CD14-positive monocyte (primary cell): ENCODE measurements around the gene MTNR1A. TPM values are rescaled to one million over a fixed set of nuclear protein-coding genes. Genes with fewer than 3 reads are reported as not detected.
"Not testable (repeated sequence)": the region's sequence is repeated elsewhere in the genome, so short reads cannot be mapped to it uniquely, and the experiment has no call there.

Experiments
- DNase-seq, 3 donors: peaks; one replicate each; pipeline ENCODE4 v3.0.0-alpha.2; 2011 to 2022
- H2AFZ ChIP-seq: 2 replicates; pipeline ENCODE4 v1.6.0; 2012; ENCODE audit warnings: mild to moderate bottlenecking, low read depth, low read length, inconsistent platforms; ENCODE audit not compliant: insufficient read depth, poor library complexity, severe bottlenecking
- H3K27ac ChIP-seq, 2 donors: 1 replicate in 1 of 2; 2 replicates in 1 of 2; pipeline ENCODE4 v1.5.1; 2012 to 2013; ENCODE audit warnings: low read length in 2 of 2, control low read depth in 1 of 2, inconsistent platforms in 1 of 2, low read depth in 1 of 2, mild to moderate bottlenecking in 1 of 2
- H3K27me3 ChIP-seq, 2 donors: one replicate each; pipeline versions ENCODE4 v1.6.0 to v1.6.1; 2011 to 2013; ENCODE audit warnings: low read length in 2 of 2; ENCODE audit not compliant: control insufficient read depth in 2 of 2, insufficient read depth in 2 of 2
- H3K36me3 ChIP-seq, 2 donors: replicated peaks in 1 of 2; 1 replicate in 1 of 2; 2 replicates in 1 of 2; pipeline versions ENCODE4 v1.5.1 to v1.6.1; 2012 to 2013; ENCODE audit warnings: low read length in 2 of 2, control low read depth in 1 of 2, inconsistent platforms in 1 of 2, mild to moderate bottlenecking in 1 of 2; ENCODE audit not compliant: insufficient read depth in 2 of 2, control insufficient read depth in 1 of 2
- H3K4me1 ChIP-seq, 2 donors: 1 replicate in 1 of 2; 2 replicates in 1 of 2; pipeline versions ENCODE4 v1.5.1 to v1.6.1; 2012 to 2013; ENCODE audit warnings: low read length in 2 of 2, control low read depth in 1 of 2, inconsistent platforms in 1 of 2, mild to moderate bottlenecking in 1 of 2, moderate library complexity in 1 of 2; ENCODE audit not compliant: insufficient read depth in 2 of 2, control insufficient read depth in 1 of 2
- H3K4me2 ChIP-seq: replicated peaks from 2 replicates; pipeline ENCODE3; 2012; ENCODE audit warnings: low read length, moderate library complexity, mild to moderate bottlenecking; ENCODE audit not compliant: poor library complexity, severe bottlenecking; ENCODE audit errors: extremely low read depth
- H3K4me3 ChIP-seq, 3 experiments: fragments of 200-600 bp in 1 of 3; sonication (generic) in 1 of 3; replicated peaks in 1 of 3; 1 replicate in 2 of 3; 2 replicates in 1 of 3; pipeline ENCODE4 v1.5.1; 2011 to 2013; ENCODE audit warnings: low read length in 3 of 3, mild to moderate bottlenecking in 3 of 3, control low read depth in 2 of 3, low read depth in 2 of 3, inconsistent platforms in 1 of 3, moderate library complexity in 1 of 3
- H3K79me2 ChIP-seq: 2 replicates; pipeline ENCODE4 v1.6.0; 2012; ENCODE audit warnings: mild to moderate bottlenecking, control low read depth, inconsistent platforms, low read length, moderate library complexity; ENCODE audit not compliant: insufficient read depth
- H3K9ac ChIP-seq: 2 replicates; pipeline ENCODE4 v1.6.0; 2017; ENCODE audit warnings: low read length, mild to moderate bottlenecking; ENCODE audit not compliant: insufficient read depth, poor library complexity, severe bottlenecking
- H3K9me3 ChIP-seq, 2 donors: replicated peaks in 1 of 2; 1 replicate in 1 of 2; 2 replicates in 1 of 2; pipeline versions ENCODE4 v1.5.1 to v1.6.1; 2012 to 2013; ENCODE audit warnings: low read length in 2 of 2, control low read depth in 1 of 2; ENCODE audit not compliant: control insufficient read depth in 1 of 2, insufficient read depth in 1 of 2
- H4K20me1 ChIP-seq: 2 replicates; pipeline ENCODE4 v1.6.0; 2012; ENCODE audit warnings: mild to moderate bottlenecking, low read length, control low read depth, moderate library complexity; ENCODE audit not compliant: insufficient read depth
- H3K27ac Mint-ChIP-seq, 7 donors: one replicate each; pipeline ENCODE4 v1.8.0; 2020; ENCODE audit warnings: mild to moderate bottlenecking in 7 of 7, mixed read lengths in 7 of 7, moderate library complexity in 6 of 7, inconsistent platforms in 2 of 7
- H3K27me3 Mint-ChIP-seq, 3 donors: one replicate each; pipeline ENCODE4 v1.8.0; 2021 to 2022; ENCODE audit warnings: low read depth in 3 of 3, mild to moderate bottlenecking in 3 of 3, mixed read lengths in 3 of 3, moderate library complexity in 3 of 3, inconsistent platforms in 1 of 3
- H3K36me3 Mint-ChIP-seq, 2 donors: one replicate each; pipeline ENCODE4 v1.8.0; 2020; ENCODE audit warnings: mixed read lengths in 2 of 2, inconsistent platforms in 1 of 2, mild to moderate bottlenecking in 1 of 2
- H3K4me1 Mint-ChIP-seq: one replicate; pipeline ENCODE4 v1.8.0; 2020; ENCODE audit warnings: mild to moderate bottlenecking, mixed read lengths
- H3K4me3 Mint-ChIP-seq, 2 donors: one replicate each; pipeline ENCODE4 v1.8.0; 2020; ENCODE audit warnings: mild to moderate bottlenecking in 2 of 2, mixed read lengths in 2 of 2, moderate library complexity in 1 of 2
- H3K9me3 Mint-ChIP-seq, 7 donors: one replicate each; pipeline ENCODE4 v1.8.0; 2020 to 2022; ENCODE audit warnings: mixed read lengths in 7 of 7, mild to moderate bottlenecking in 6 of 7, moderate library complexity in 6 of 7, inconsistent platforms in 2 of 7
- WGBS: methylation state at CpG from one replicate; pipeline ENCODE4 v1.1.5; 2013; ENCODE audit warnings: missing lambda C conversion rate; ENCODE audit not compliant: insufficient coverage; 5-methylcytosine and 5-hydroxymethylcytosine counted together
- intact Hi-C, 2 donors: fragments of 100-400 bp; cut with micrococcal nuclease; formaldehyde crosslinking; loops; one replicate each; pipeline versions ENCODE4 v1.15.0 to v1.15.1; 2023
- polyA plus RNA-seq, 3 donors: library from polyadenylated mRNA; depleted of rRNA in 1 of 3; unstranded in 2 of 3; stranded (reverse) in 1 of 3; fragments of 300-500 nt in 2 of 3; fragments of >200 nt in 1 of 3; fragmentation: Illumina TruSeq in 2 of 3; gene quantifications; 1 replicate in 2 of 3; 2 replicates in 1 of 3; pipeline ENCODE4 v1.2.3, GENCODE V29; 2012 to 2021
- TF ChIP-seq, protein P1 (sequence below): fragments of 200-600 bp; IDR thresholded peaks from one replicate; pipeline ENCODE4 v1.8.0; 2022; ENCODE audit warnings: antibody characterized with exemption, mild to moderate bottlenecking

Gene MTNR1A
- polyA plus RNA-seq, 3 donors = not detected

DNA sequence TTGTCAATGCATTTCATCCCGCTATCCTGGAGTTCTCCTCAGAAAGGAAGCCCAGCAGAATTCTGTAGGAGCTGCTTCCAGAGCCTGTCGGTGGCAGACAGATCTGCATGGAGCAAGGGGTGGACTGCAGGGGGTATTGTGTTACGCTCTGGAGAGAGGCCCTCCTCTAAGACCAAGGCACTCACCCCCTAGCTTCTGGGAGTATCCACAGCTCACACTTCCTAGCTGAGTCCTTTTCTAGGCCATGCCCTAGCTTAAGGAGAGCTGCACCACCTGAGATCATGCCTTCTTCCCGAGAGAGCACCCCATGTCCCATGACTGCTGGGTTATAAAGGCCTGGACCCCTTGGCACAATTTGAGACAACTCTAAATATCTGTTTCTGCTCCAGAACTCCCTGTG is 39.1 kb downstream of the MTNR1A start:
- Histone ChIP-seq H3K36me3 (no peaks in the 10 kb centered on the region), H2AFZ (no peak overlapping the region), H3K79me2 (no peaks in the 10 kb centered on the region), H3K27ac (no peak overlapping the region), H3K4me3 (no peak overlapping the region), H3K9ac (no peak overlapping the region), H3K27me3 (no peaks in the 10 kb centered on the region), H3K4me2 (no peak overlapping the region), H3K4me1 (no peaks in the 10 kb centered on the region), H3K9me3 (peaks cover 11 to 20% of the 10 kb centered on the region in 2 donors), H4K20me1 (no peaks in the 10 kb centered on the region)
- Mint-ChIP-seq H3K27me3 (peaks cover 0 to 2% (median 0%) of the 10 kb centered on the region in 3 donors), H3K4me1 (no peaks in the 10 kb centered on the region), H3K27ac (no peak overlapping the region), H3K36me3 (no peaks in the 10 kb centered on the region), H3K9me3 (peaks cover 3 to 30% (median 16%) of the 10 kb centered on the region in 7 donors), H3K4me3 (no peak overlapping the region)
- no peak for DNase-seq
- WGBS = 71% methylated on average over 2 of the region's 4 CpGs
- intact Hi-C loops = no loop called here
- TF ChIP-seq, protein P1, sequence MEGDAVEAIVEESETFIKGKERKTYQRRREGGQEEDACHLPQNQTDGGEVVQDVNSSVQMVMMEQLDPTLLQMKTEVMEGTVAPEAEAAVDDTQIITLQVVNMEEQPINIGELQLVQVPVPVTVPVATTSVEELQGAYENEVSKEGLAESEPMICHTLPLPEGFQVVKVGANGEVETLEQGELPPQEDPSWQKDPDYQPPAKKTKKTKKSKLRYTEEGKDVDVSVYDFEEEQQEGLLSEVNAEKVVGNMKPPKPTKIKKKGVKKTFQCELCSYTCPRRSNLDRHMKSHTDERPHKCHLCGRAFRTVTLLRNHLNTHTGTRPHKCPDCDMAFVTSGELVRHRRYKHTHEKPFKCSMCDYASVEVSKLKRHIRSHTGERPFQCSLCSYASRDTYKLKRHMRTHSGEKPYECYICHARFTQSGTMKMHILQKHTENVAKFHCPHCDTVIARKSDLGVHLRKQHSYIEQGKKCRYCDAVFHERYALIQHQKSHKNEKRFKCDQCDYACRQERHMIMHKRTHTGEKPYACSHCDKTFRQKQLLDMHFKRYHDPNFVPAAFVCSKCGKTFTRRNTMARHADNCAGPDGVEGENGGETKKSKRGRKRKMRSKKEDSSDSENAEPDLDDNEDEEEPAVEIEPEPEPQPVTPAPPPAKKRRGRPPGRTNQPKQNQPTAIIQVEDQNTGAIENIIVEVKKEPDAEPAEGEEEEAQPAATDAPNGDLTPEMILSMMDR = no peak

DNA sequence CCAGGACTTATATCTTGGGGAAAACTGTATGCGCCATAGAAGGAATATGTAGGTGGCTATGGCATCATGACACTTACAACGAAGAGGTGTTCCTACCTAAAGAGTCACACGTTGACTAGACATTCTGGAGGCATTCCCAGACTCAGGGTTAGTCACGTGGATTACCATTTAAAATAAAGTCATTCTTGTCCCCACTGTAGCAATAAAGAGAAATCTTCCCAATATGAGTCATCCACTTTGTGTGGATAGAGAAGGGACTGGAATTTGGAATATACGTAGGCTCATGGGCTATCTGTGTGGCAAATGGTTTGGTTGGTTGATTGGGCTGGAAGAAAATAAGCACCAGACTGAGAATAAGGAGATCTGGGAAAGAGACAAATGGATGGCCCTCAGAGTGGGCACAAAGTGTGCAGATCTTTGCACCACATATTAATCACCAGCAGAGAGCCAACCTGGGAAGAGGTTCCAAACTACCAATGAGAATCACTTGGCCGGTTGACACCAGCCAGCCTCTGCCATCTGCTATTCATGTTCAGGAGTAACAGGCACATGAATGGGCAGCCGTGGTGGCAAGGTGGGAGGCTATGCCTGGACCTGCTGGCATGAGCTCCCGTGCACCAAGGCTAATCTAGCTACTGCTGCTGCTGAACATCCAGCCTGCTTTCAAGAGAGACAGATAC is 41.0 kb downstream of the MTNR1A start:
- H3K36me3 ChIP-seq = no peaks in the 10 kb centered on the region
- H2AFZ ChIP-seq = no peak overlapping the region
- intact Hi-C loops = no loop called here
- no peak overlapping the region for H3K4me3 ChIP-seq
- no peak overlapping the region for H3K27ac ChIP-seq
- no peaks in the 10 kb centered on the region for H3K4me1 ChIP-seq
- H3K79me2 ChIP-seq = no peaks in the 10 kb centered on the region
- TF ChIP-seq, protein P1 = no peak
- peaks cover 3 to 19% (median 11%) of the 10 kb centered on the region in 7 donors for H3K9me3 Mint-ChIP-seq
- peaks cover 13 to 22% of the 10 kb centered on the region in 2 donors for H3K9me3 ChIP-seq
- no peak overlapping the region for H3K4me2 ChIP-seq
- no peaks in the 10 kb centered on the region for H4K20me1 ChIP-seq
- no peak overlapping the region for H3K4me3 Mint-ChIP-seq
- no peaks in the 10 kb centered on the region for H3K27me3 ChIP-seq
- peaks cover 0 to 2% (median 0%) of the 10 kb centered on the region in 3 donors for H3K27me3 Mint-ChIP-seq
- H3K4me1 Mint-ChIP-seq = no peaks in the 10 kb centered on the region
- H3K9ac ChIP-seq = no peak overlapping the region
- no peaks in the 10 kb centered on the region for H3K36me3 Mint-ChIP-seq
- DNase-seq = no peak
- WGBS = 83% methylated on average over 6 of the region's 8 CpGs
- no peak overlapping the region for H3K27ac Mint-ChIP-seq

DNA sequence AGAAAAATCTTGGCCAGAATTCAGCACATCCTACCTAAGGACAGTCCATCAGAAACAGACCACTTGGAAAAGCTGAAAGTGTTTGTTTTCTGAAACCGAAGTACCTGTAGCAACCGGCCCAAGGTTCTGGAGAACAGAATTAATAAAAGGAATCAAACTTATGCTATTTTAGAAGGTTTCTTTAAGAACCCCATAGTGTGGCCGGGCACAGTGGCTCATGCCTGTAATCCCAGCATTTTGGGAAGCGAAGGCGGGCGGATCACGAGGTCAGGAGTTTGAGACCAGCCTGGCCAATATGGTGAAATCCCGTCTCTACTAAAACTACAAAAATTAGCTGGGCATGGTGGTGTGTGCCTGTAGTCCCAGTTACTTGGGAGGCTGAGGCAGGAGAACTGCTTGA is 50.6 kb downstream of the MTNR1A start:
- H3K9ac ChIP-seq, H3K27me3 Mint-ChIP-seq, H3K36me3 ChIP-seq, H3K27ac ChIP-seq, H3K27me3 ChIP-seq, H3K4me3 Mint-ChIP-seq, DNase-seq, H4K20me1 ChIP-seq, H3K36me3 Mint-ChIP-seq, H3K79me2 ChIP-seq, H3K4me2 ChIP-seq, H2AFZ ChIP-seq, H3K27ac Mint-ChIP-seq, intact Hi-C loops, H3K4me1 Mint-ChIP-seq, H3K4me3 ChIP-seq, H3K4me1 ChIP-seq: not testable (repeated sequence)
- 100% methylated on average over 1 of the region's 8 CpGs for WGBS
- peaks cover 5 to 22% (median 12%) of the 10 kb centered on the region in 7 donors for H3K9me3 Mint-ChIP-seq
- H3K9me3 ChIP-seq = peaks cover 15 to 24% of the 10 kb centered on the region in 2 donors
